ENCODE results near the gene GLRA3. TPM values are rescaled to one million over a fixed set of nuclear protein-coding genes. Genes with fewer than 3 reads are reported as not detected.

GLRA3 gene
- total and polyA plus RNA-seq, 2 donors (not counting 1 experiment from before 2014, with no cell fraction given), result not detected

- H3K4me1 ChIP-seq (ENCODE audit: control insufficient read depth, extremely low read depth, insufficient read depth, low read length), result no peaks in the 10 kb centered on the region
- no peak for DNase-seq (ENCODE audit: low read depth in 2 of 2)
- no peak for TF ChIP-seq CTCF (conservative IDR thresholded peaks at IDR 0.05 in 1 of 2, IDR thresholded peaks at IDR 0.05 in 1 of 2; ENCODE audit: low read depth in 1 of 2, low read length in 2 of 2)
- no peaks in the 10 kb centered on the region for H3K9me3 ChIP-seq (ENCODE audit: control insufficient read depth, insufficient read depth, low read depth, low read length)
- no peak overlapping the region for H2AFZ ChIP-seq (ENCODE audit: low read length)
- no peak overlapping the region for H3K4me2 ChIP-seq (ENCODE audit: extremely low read depth, insufficient read depth, low read length)
- H4K20me1 ChIP-seq (ENCODE audit: control insufficient read depth, extremely low read depth, insufficient read depth, low read length), result no peaks in the 10 kb centered on the region
- H3K36me3 ChIP-seq (ENCODE audit: control insufficient read depth, insufficient read depth, low read length), result no peaks in the 10 kb centered on the region
- no peak overlapping the region for H3K27ac ChIP-seq (ENCODE audit: insufficient read depth, low read length)
- H3K4me3 ChIP-seq (replicated peaks in 1 of 4; ENCODE audit: control extremely low read depth in 1 of 4, insufficient read depth in 1 of 4, low read depth in 3 of 4, low read length in 4 of 4), result no peak overlapping the region
- H3K27me3 ChIP-seq (ENCODE audit: control insufficient read depth, insufficient read depth, low read length), result no peaks in the 10 kb centered on the region
- H3K9ac ChIP-seq (ENCODE audit: insufficient read depth, low read length), result no peak overlapping the region
- no peaks in the 10 kb centered on the region for H3K79me2 ChIP-seq (ENCODE audit: control insufficient read depth, insufficient read depth, low read length)
Measured at GRCh38 chr4:174690665-174691064, 138.4 kb downstream of the GLRA3 start.

DNA sequence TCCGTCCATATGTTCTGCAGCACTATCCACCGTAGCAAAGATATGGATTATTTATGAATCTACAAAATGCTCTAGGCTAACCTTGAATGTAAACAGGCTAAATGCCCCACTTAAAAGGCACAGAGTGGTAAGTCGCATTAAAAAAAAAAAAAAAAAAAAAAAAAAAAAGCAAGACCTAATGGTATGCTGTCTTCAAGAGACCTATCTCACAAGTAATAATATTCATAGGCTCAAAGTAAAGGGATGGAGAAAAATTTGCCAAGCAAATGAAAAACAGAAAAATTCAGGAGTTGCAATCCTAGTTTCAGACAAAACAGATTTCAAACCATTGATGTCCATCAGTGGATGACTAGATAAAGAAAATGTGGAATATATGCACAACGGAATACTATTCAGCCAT is 139.4 kb downstream of the GLRA3 start:
- Histone ChIP-seq H3K4me1 (ENCODE audit: control insufficient read depth, extremely low read depth, insufficient read depth, low read length) (no peaks in the 10 kb centered on the region), H4K20me1 (ENCODE audit: control insufficient read depth, extremely low read depth, insufficient read depth, low read length) (no peaks in the 10 kb centered on the region), H3K27me3 (ENCODE audit: control insufficient read depth, insufficient read depth, low read length) (no peaks in the 10 kb centered on the region), H3K9me3 (ENCODE audit: control insufficient read depth, insufficient read depth, low read depth, low read length) (no peaks in the 10 kb centered on the region), H3K9ac (ENCODE audit: insufficient read depth, low read length) (no peak overlapping the region), H2AFZ (ENCODE audit: low read length) (no peak overlapping the region), H3K79me2 (ENCODE audit: control insufficient read depth, insufficient read depth, low read length) (no peaks in the 10 kb centered on the region), H3K4me3 (replicated peaks in 1 of 4; ENCODE audit: control extremely low read depth in 1 of 4, insufficient read depth in 1 of 4, low read depth in 3 of 4, low read length in 4 of 4) (no peak overlapping the region), H3K27ac (ENCODE audit: insufficient read depth, low read length) (no peak overlapping the region), H3K36me3 (ENCODE audit: control insufficient read depth, insufficient read depth, low read length) (no peaks in the 10 kb centered on the region), H3K4me2 (ENCODE audit: extremely low read depth, insufficient read depth, low read length) (no peak overlapping the region)
- no peak for TF ChIP-seq EZH2 (IDR thresholded peaks at IDR 0.05; ENCODE audit: low read length, missing control alignments)
- TF ChIP-seq CTCF (conservative IDR thresholded peaks at IDR 0.05 in 1 of 2, IDR thresholded peaks at IDR 0.05 in 1 of 2; ENCODE audit: low read depth in 1 of 2, low read length in 2 of 2), result no peak
- no peak for DNase-seq (ENCODE audit: low read depth in 2 of 2)

GRCh38 chr4:174686826-174687225 is 142.2 kb downstream of the GLRA3 start:
- Histone ChIP-seq H3K4me1 (ENCODE audit: control insufficient read depth, extremely low read depth, insufficient read depth, low read length) (no peaks in the 10 kb centered on the region), H3K9ac (ENCODE audit: insufficient read depth, low read length) (no peak overlapping the region), H3K79me2 (ENCODE audit: control insufficient read depth, insufficient read depth, low read length) (no peaks in the 10 kb centered on the region), H3K27me3 (ENCODE audit: control insufficient read depth, insufficient read depth, low read length) (no peaks in the 10 kb centered on the region), H4K20me1 (ENCODE audit: control insufficient read depth, extremely low read depth, insufficient read depth, low read length) (no peaks in the 10 kb centered on the region), H3K36me3 (ENCODE audit: control insufficient read depth, insufficient read depth, low read length) (no peaks in the 10 kb centered on the region), H3K4me2 (ENCODE audit: extremely low read depth, insufficient read depth, low read length) (no peak overlapping the region), H3K4me3 (replicated peaks in 1 of 4; ENCODE audit: control extremely low read depth in 1 of 4, insufficient read depth in 1 of 4, low read depth in 3 of 4, low read length in 4 of 4) (no peak overlapping the region), H2AFZ (ENCODE audit: low read length) (no peak overlapping the region), H3K27ac (ENCODE audit: insufficient read depth, low read length) (no peak overlapping the region), H3K9me3 (ENCODE audit: control insufficient read depth, insufficient read depth, low read depth, low read length) (no peaks in the 10 kb centered on the region)
- DNase-seq (ENCODE audit: low read depth in 2 of 2), result no peak
- TF ChIP-seq CTCF (conservative IDR thresholded peaks at IDR 0.05 in 1 of 2, IDR thresholded peaks at IDR 0.05 in 1 of 2; ENCODE audit: low read depth in 1 of 2, low read length in 2 of 2) (no peak), EZH2 (IDR thresholded peaks at IDR 0.05; ENCODE audit: low read length, missing control alignments) (no peak)
